Suprapubic skin (tissue), 4 donors: ENCODE data around the gene ZMYND15.

Source experiments
- POLR2A ChIP-seq, 2 donors: fragments of 450-650 bp; IDR thresholded peaks; one replicate each; pipeline ENCODE4 v1.6.1; 2017; ENCODE audit warnings: antibody characterized with exemption in 2 of 2, mild to moderate bottlenecking in 2 of 2, moderate library complexity in 2 of 2
- POLR2AphosphoS5 ChIP-seq, 3 donors: sonication (generic); formaldehyde crosslinking; IDR thresholded peaks; one replicate each; pipeline ENCODE4 v1.6.1; 2017; ENCODE audit warnings: antibody characterized with exemption in 3 of 3

DNA sequence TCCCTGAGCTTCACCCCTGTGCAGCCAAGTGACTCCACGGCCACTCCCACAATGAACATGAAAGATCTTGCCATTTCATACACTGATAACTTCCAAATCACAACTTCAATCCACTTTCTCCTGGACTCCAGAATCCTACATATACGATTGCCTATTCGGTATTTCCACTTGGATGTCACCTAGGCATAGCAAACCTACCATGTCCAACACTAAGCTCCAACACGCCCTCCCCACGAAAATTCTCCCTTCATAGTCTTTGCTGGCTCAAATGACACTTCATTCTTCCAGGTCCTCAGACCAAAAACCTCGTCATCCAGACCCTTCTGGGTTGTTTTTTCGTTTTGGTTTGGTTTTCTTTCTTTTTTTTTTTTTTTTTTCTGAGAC lies 51.1 kb downstream of the ZMYND15 start:
- TF ChIP-seq POLR2A (IDR thresholded peaks at IDR 0.05), result no peak
- TF ChIP-seq POLR2AphosphoS5 (IDR thresholded peaks at IDR 0.05), result no peak
